Ascending aorta (tissue), 2 donors: Measurements from ENCODE around the gene PSME3. TPM values are rescaled to one million over a fixed set of nuclear protein-coding genes. Genes with fewer than 3 reads are reported as not detected.
"Not testable (repeated sequence)": the region's sequence is repeated elsewhere in the genome, so short reads cannot be mapped to it uniquely, and the experiment has no call there.

Experiments
- DNase-seq, 2 donors: peaks; one replicate each; pipeline ENCODE4 v3.0.0-alpha.2; 2019; ENCODE audit warnings: low spot score in 2 of 2
- H3K27ac ChIP-seq, 2 donors: fragments of 200-600 bp; sonication (generic); one replicate each; pipeline ENCODE4 v1.5.1; 2016 to 2017; ENCODE audit warnings: mild to moderate bottlenecking in 1 of 2
- H3K27me3 ChIP-seq: fragments of 200-600 bp; sonication (generic); one replicate; pipeline ENCODE4 v1.5.1; 2017
- H3K36me3 ChIP-seq, 2 donors: fragments of 200-600 bp; sonication (generic); one replicate each; pipeline ENCODE4 v1.5.1; 2016
- H3K4me1 ChIP-seq, 2 donors: fragments of 200-600 bp; sonication (generic); one replicate each; pipeline ENCODE4 v1.5.1; 2016 to 2017; ENCODE audit warnings: mild to moderate bottlenecking in 1 of 2
- H3K4me3 ChIP-seq, 2 donors: fragments of 200-600 bp; sonication (generic); one replicate each; pipeline ENCODE4 v1.5.1; 2016 to 2017; ENCODE audit warnings: mild to moderate bottlenecking in 1 of 2
- H3K9me3 ChIP-seq, 2 donors: fragments of 200-600 bp; sonication (generic); one replicate each; pipeline ENCODE4 v1.5.1; 2016
- intact Hi-C: fragments of 100-400 bp; cut with DNase I; formaldehyde crosslinking; loops from one replicate; pipeline ENCODE4 v1.15.1; 2023
- total RNA-seq: library from RNA; depleted of rRNA; stranded (reverse); fragments of >200 nt; gene quantifications from one replicate; pipeline ENCODE4 v1.1.0, GENCODE V29; 2016
- TF ChIP-seq, protein P1 (sequence below), 3 experiments: fragments of 200-600 bp in 2 of 3; fragments of 450-650 bp in 1 of 3; sonication (generic) in 2 of 3; IDR thresholded peaks; one replicate each; pipeline ENCODE4 v1.5.1; 2016 to 2019; ENCODE audit warnings: antibody characterized with exemption in 3 of 3, mild to moderate bottlenecking in 1 of 3, moderate library complexity in 1 of 3

The PSME3 gene
- total RNA-seq, 1 donor from 2014 or later: 29.7 TPM

GRCh38 chr17:42878123-42878880 is 45.1 kb downstream of the PSME3 start:
- Histone ChIP-seq H3K4me3 (no peak overlapping the region), H3K9me3 (no peaks in the 10 kb centered on the region), H3K4me1 (no peaks in the 10 kb centered on the region), H3K36me3 (peaks cover 0 to 2% of the 10 kb centered on the region in 2 donors), H3K27me3 (no peaks in the 10 kb centered on the region), H3K27ac (no peak overlapping the region)
- TF ChIP-seq, protein P1, sequence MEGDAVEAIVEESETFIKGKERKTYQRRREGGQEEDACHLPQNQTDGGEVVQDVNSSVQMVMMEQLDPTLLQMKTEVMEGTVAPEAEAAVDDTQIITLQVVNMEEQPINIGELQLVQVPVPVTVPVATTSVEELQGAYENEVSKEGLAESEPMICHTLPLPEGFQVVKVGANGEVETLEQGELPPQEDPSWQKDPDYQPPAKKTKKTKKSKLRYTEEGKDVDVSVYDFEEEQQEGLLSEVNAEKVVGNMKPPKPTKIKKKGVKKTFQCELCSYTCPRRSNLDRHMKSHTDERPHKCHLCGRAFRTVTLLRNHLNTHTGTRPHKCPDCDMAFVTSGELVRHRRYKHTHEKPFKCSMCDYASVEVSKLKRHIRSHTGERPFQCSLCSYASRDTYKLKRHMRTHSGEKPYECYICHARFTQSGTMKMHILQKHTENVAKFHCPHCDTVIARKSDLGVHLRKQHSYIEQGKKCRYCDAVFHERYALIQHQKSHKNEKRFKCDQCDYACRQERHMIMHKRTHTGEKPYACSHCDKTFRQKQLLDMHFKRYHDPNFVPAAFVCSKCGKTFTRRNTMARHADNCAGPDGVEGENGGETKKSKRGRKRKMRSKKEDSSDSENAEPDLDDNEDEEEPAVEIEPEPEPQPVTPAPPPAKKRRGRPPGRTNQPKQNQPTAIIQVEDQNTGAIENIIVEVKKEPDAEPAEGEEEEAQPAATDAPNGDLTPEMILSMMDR (IDR thresholded peaks at IDR 0.05): no peak
- no peak for DNase-seq
- intact Hi-C loops: no loop called here

DNA sequence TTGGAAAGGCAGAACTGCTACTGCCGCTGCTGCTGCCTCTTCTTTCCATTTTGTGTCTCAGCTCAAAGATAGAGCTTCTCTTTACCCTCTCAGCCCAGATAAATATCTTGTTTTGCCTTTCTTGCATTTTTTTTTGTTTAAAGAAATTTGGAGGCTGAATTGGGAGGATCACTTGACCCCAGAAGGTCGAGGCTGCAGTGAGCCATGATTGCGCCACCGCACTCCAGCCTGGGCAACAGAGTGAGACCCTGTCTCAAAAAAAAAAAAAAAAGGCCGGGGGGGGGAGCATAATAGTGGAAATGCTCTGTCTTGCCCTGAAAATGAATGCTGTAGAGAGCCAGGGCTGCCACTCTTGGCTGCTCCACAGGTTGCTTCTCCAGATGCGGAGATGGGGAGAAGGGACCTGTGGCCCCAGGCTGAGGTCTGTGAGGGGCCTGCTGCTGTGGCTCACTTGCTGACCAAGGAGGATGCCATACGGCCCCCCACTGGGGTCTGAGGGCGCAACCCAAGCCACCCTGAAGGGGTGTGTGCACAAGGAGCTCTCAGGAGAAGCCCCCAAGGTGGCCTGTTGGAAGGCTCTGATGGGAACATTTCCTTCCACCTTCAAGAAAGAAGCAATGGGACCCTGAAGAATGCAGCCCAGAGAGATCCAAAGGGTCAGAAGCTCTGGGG is 45.9 kb downstream of the PSME3 start:
- no peaks in the 10 kb centered on the region for H3K9me3 ChIP-seq
- no peaks in the 10 kb centered on the region for H3K4me1 ChIP-seq
- intact Hi-C loops: no loop called here
- H3K27me3 ChIP-seq: no peaks in the 10 kb centered on the region
- TF ChIP-seq, protein P1 (IDR thresholded peaks at IDR 0.05): no peak
- H3K27ac ChIP-seq: no peak overlapping the region
- no peak for DNase-seq
- no peak overlapping the region for H3K4me3 ChIP-seq
- no peaks in the 10 kb centered on the region for H3K36me3 ChIP-seq

- DNase-seq: no peak
- TF ChIP-seq, protein P1 (IDR thresholded peaks at IDR 0.05): no peak
- H3K27me3 ChIP-seq: no peaks in the 10 kb centered on the region
- H3K9me3 ChIP-seq: no peaks in the 10 kb centered on the region
- H3K4me3 ChIP-seq: no peak overlapping the region
- intact Hi-C loops: no loop called here
- no peaks in the 10 kb centered on the region for H3K4me1 ChIP-seq
- H3K36me3 ChIP-seq: no peaks in the 10 kb centered on the region
- no peak overlapping the region for H3K27ac ChIP-seq
Measured at GRCh38 chr17:42879596-42879985, 46.4 kb downstream of the PSME3 start.

- no peak for DNase-seq
- Histone ChIP-seq H3K27ac (no peak overlapping the region), H3K4me1 (no peaks in the 10 kb centered on the region), H3K4me3 (no peak overlapping the region), H3K9me3 (no peaks in the 10 kb centered on the region), H3K27me3 (no peaks in the 10 kb centered on the region), H3K36me3 (no peaks in the 10 kb centered on the region)
- TF ChIP-seq, protein P1 (IDR thresholded peaks at IDR 0.05): no peak
- intact Hi-C loops: no loop called here
Measured at GRCh38 chr17:42880776-42881310, 47.6 kb downstream of the PSME3 start.

DNA sequence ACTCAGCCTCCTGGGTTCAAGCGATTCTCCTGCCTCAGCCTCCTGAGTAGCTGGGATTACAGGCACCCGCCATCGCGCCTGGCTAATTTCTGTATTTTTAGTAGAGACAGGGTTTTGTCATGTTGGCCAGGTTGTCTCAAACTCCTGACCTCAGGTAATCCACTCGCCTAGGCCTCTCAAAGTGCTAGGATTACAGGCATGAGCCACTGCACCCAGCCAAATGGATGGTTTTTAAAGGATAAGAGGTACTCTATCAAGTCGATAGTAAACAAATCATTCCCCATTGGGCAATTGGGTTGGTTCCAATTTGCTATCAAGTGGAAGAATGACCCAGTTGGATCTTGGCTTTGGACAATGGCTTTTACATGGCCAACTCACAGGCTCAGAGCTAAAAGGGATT is 48.5 kb downstream of the PSME3 start:
- DNase-seq, intact Hi-C loops: not testable (repeated sequence)

DNA sequence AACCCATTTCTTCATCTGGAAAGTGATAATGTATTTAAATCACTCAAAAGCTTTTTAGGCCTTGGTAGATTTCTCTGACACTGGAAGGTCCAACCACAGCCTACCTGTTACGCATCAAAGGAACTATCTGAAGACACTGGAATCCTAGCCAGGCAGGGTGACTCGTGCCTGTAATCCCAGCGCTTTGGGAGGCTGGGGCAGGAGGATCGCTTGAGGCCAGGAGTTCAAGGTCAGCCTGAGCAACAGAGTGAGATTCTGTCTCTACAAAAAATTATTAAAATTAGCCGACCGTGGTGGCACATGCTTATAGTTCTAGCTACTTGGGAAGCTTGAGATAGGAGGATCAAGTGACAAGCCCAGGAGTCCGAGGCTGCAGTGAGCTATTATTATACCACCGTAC is 49.0 kb downstream of the PSME3 start:
- no peaks in the 10 kb centered on the region for H3K27me3 ChIP-seq
- no peak for DNase-seq
- H3K9me3 ChIP-seq: no peaks in the 10 kb centered on the region
- no peaks in the 10 kb centered on the region for H3K36me3 ChIP-seq
- no peak overlapping the region for H3K4me3 ChIP-seq
- H3K27ac ChIP-seq: no peak overlapping the region
- no peaks in the 10 kb centered on the region for H3K4me1 ChIP-seq
- intact Hi-C loops: no loop called here
- TF ChIP-seq, protein P1 (IDR thresholded peaks at IDR 0.05): no peak

More for the DNA sequence above, 48.5 kb downstream of the PSME3 start:
- H3K36me3 ChIP-seq, H3K4me3 ChIP-seq, H3K27ac ChIP-seq, H3K9me3 ChIP-seq, H3K27me3 ChIP-seq, H3K4me1 ChIP-seq: not testable (repeated sequence)
